ENCODE results near the gene FRA10AC1. TPM values are rescaled to one million over a fixed set of nuclear protein-coding genes. Genes with fewer than 3 reads are reported as not detected.

FRA10AC1 gene
- polyA plus RNA-seq, 1 donor, result 25.8 TPM

GRCh38 chr10:93652857-93653256 lies 49.5 kb downstream of the FRA10AC1 start:
- DNase-seq, result no peak
- no peaks in the 10 kb centered on the region for H3K27me3 ChIP-seq (ENCODE audit: control insufficient read depth, insufficient read depth, low read length)
- no peaks in the 10 kb centered on the region for H3K9me3 ChIP-seq (ENCODE audit: control insufficient read depth, low read depth, low read length)
- H3K4me3 ChIP-seq (ENCODE audit: low read length), result no peak overlapping the region
- no peaks in the 10 kb centered on the region for H3K4me1 ChIP-seq (ENCODE audit: control insufficient read depth, insufficient read depth, low read length)
- no peaks in the 10 kb centered on the region for H3K36me3 ChIP-seq (ENCODE audit: control insufficient read depth, insufficient read depth, low read length)
- H3K27ac ChIP-seq (ENCODE audit: low read length), result no peak overlapping the region
- no CpG with 5 or more reads among the region's 1 CpG for WGBS (ENCODE audit: insufficient coverage, low lambda C conversion rate)

- Histone ChIP-seq H3K4me3 (ENCODE audit: low read length) (no peak overlapping the region), H3K36me3 (ENCODE audit: control insufficient read depth, insufficient read depth, low read length) (no peaks in the 10 kb centered on the region), H3K9me3 (ENCODE audit: control insufficient read depth, low read depth, low read length) (no peaks in the 10 kb centered on the region), H3K4me1 (ENCODE audit: control insufficient read depth, insufficient read depth, low read length) (no peaks in the 10 kb centered on the region), H3K27me3 (ENCODE audit: control insufficient read depth, insufficient read depth, low read length) (peaks cover 4% of the 10 kb centered on the region), H3K27ac (ENCODE audit: low read length) (no peak overlapping the region)
- WGBS (ENCODE audit: insufficient coverage, low lambda C conversion rate), result 73% methylated on average over 3 of the region's 7 CpGs
- no peak for DNase-seq
Observed at GRCh38 chr10:93639791-93640190, 62.6 kb downstream of the FRA10AC1 start.

GRCh38 chr10:93630625-93631557 lies 71.5 kb downstream of the FRA10AC1 start:
- WGBS (ENCODE audit: insufficient coverage, low lambda C conversion rate), result 100% methylated on average over 1 of the region's 15 CpGs
- Histone ChIP-seq H3K9me3 (ENCODE audit: control insufficient read depth, low read depth, low read length) (no peaks in the 10 kb centered on the region), H3K36me3 (ENCODE audit: control insufficient read depth, insufficient read depth, low read length) (no peaks in the 10 kb centered on the region), H3K4me1 (ENCODE audit: control insufficient read depth, insufficient read depth, low read length) (no peaks in the 10 kb centered on the region), H3K27me3 (ENCODE audit: control insufficient read depth, insufficient read depth, low read length) (no peaks in the 10 kb centered on the region), H3K27ac (ENCODE audit: low read length) (no peak overlapping the region), H3K4me3 (ENCODE audit: low read length) (no peak overlapping the region)
- DNase-seq, result peak in 1 of 2 donors; percentile 5

GRCh38 chr10:93629647-93630305 lies 72.6 kb downstream of the FRA10AC1 start:
- no peaks in the 10 kb centered on the region for H3K27me3 ChIP-seq (ENCODE audit: control insufficient read depth, insufficient read depth, low read length)
- H3K4me3 ChIP-seq (ENCODE audit: low read length), result no peak overlapping the region
- H3K4me1 ChIP-seq (ENCODE audit: control insufficient read depth, insufficient read depth, low read length), result no peaks in the 10 kb centered on the region
- no peak overlapping the region for H3K27ac ChIP-seq (ENCODE audit: low read length)
- no peaks in the 10 kb centered on the region for H3K9me3 ChIP-seq (ENCODE audit: control insufficient read depth, low read depth, low read length)
- WGBS (ENCODE audit: insufficient coverage, low lambda C conversion rate), result no CpG with 5 or more reads among the region's 7 CpGs
- H3K36me3 ChIP-seq (ENCODE audit: control insufficient read depth, insufficient read depth, low read length), result no peaks in the 10 kb centered on the region
- DNase-seq, result no peak

- no CpG with 5 or more reads among the region's 4 CpGs for WGBS (ENCODE audit: insufficient coverage, low lambda C conversion rate)
- Histone ChIP-seq H3K36me3 (ENCODE audit: control insufficient read depth, insufficient read depth, low read length) (no peaks in the 10 kb centered on the region), H3K4me1 (ENCODE audit: control insufficient read depth, insufficient read depth, low read length) (no peaks in the 10 kb centered on the region), H3K27me3 (ENCODE audit: control insufficient read depth, insufficient read depth, low read length) (no peaks in the 10 kb centered on the region), H3K4me3 (ENCODE audit: low read length) (no peak overlapping the region), H3K27ac (ENCODE audit: low read length) (no peak overlapping the region), H3K9me3 (ENCODE audit: control insufficient read depth, low read depth, low read length) (no peaks in the 10 kb centered on the region)
- no peak for DNase-seq
Observed at GRCh38 chr10:93628858-93629257, 73.5 kb downstream of the FRA10AC1 start.

GRCh38 chr10:93622942-93623341 lies 79.5 kb downstream of the FRA10AC1 start:
- WGBS (ENCODE audit: insufficient coverage, low lambda C conversion rate), result no CpG with 5 or more reads among the region's 1 CpG
- H3K4me3 ChIP-seq (ENCODE audit: low read length), result no peak overlapping the region
- H3K27me3 ChIP-seq (ENCODE audit: control insufficient read depth, insufficient read depth, low read length), result peaks cover 2% of the 10 kb centered on the region
- H3K36me3 ChIP-seq (ENCODE audit: control insufficient read depth, insufficient read depth, low read length), result no peaks in the 10 kb centered on the region
- H3K4me1 ChIP-seq (ENCODE audit: control insufficient read depth, insufficient read depth, low read length), result no peaks in the 10 kb centered on the region
- H3K27ac ChIP-seq (ENCODE audit: low read length), result no peak overlapping the region
- no peaks in the 10 kb centered on the region for H3K9me3 ChIP-seq (ENCODE audit: control insufficient read depth, low read depth, low read length)
- DNase-seq, result no peak

GRCh38 chr10:93620925-93621324 lies 81.5 kb downstream of the FRA10AC1 start:
- H3K4me3 ChIP-seq (ENCODE audit: low read length), result no peak overlapping the region
- no peaks in the 10 kb centered on the region for H3K9me3 ChIP-seq (ENCODE audit: control insufficient read depth, low read depth, low read length)
- no peaks in the 10 kb centered on the region for H3K4me1 ChIP-seq (ENCODE audit: control insufficient read depth, insufficient read depth, low read length)
- WGBS (ENCODE audit: insufficient coverage, low lambda C conversion rate), result 80% methylated on average over 1 of the region's 7 CpGs
- no peak overlapping the region for H3K27ac ChIP-seq (ENCODE audit: low read length)
- no peak for DNase-seq
- H3K27me3 ChIP-seq (ENCODE audit: control insufficient read depth, insufficient read depth, low read length), result peaks cover 2% of the 10 kb centered on the region
- no peaks in the 10 kb centered on the region for H3K36me3 ChIP-seq (ENCODE audit: control insufficient read depth, insufficient read depth, low read length)

Other genes with a start within 250 kb of the FRA10AC1 start
- gene MYOF, start 220.3 kb downstream of the FRA10AC1 start, polyA plus RNA-seq, result 31.6 TPM
- 6.8 TPM for gene CEP55, start 206.0 kb downstream of the FRA10AC1 start, polyA plus RNA-seq
- gene FFAR4, start 135.9 kb downstream of the FRA10AC1 start, polyA plus RNA-seq, result 0.51 TPM
- gene RBP4, start 101.4 kb downstream of the FRA10AC1 start, polyA plus RNA-seq, result 33.9 TPM
- 0.55 TPM for gene PDE6C, start 90.1 kb downstream of the FRA10AC1 start, polyA plus RNA-seq
- gene LGI1, start 55.3 kb upstream of the FRA10AC1 start, polyA plus RNA-seq, result 3.4 TPM
- 60.2 TPM for gene SLC35G1, start 191.4 kb upstream of the FRA10AC1 start, polyA plus RNA-seq

All from large intestine (tissue), 3 donors.